BE2C (cell line): ENCODE results near the gene DDX10.
A peak's percentile ranks its signal among the peaks of the same experiment; 100 is the strongest.

Source experiments
- DNase-seq: peaks from one replicate; pipeline ENCODE4 v3.0.0-alpha.2; 2020
- H3K27me3 ChIP-seq: fragments of 250-450 bp; sonication (Bioruptor Pico); 2 replicates; pipeline ENCODE4 v1.5.1; 2020; ENCODE audit warnings: mild to moderate bottlenecking
- H3K36me3 ChIP-seq: fragments of 250-450 bp; sonication (Bioruptor Pico); 2 replicates; pipeline ENCODE4 v1.5.1; 2020; ENCODE audit warnings: mild to moderate bottlenecking
- H3K4me1 ChIP-seq: fragments of 250-450 bp; sonication (Bioruptor Pico); 2 replicates; pipeline ENCODE4 v1.5.1; 2020
- H3K4me3 ChIP-seq: 2 replicates; pipeline ENCODE4 v1.5.1; 2011; ENCODE audit warnings: low read depth, low read length
- H3K9me3 ChIP-seq: fragments of 250-450 bp; sonication (Bioruptor Pico); 2 replicates; pipeline ENCODE4 v1.5.1; 2020
- CTCF ChIP-seq: IDR thresholded peaks from 2 replicates; pipeline ENCODE4 v1.5.1; 2012; ENCODE audit warnings: mild to moderate bottlenecking, low read depth, low read length

The DDX10 gene

GRCh38 chr11:108780119-108780518 is 115.2 kb downstream of the DDX10 start:
- Histone ChIP-seq H3K27me3 (no peaks in the 10 kb centered on the region), H3K9me3 (no peaks in the 10 kb centered on the region), H3K36me3 (no peaks in the 10 kb centered on the region), H3K4me3 (no peak overlapping the region), H3K4me1 (no peaks in the 10 kb centered on the region)
- TF ChIP-seq CTCF: no peak
- DNase-seq: no peak

- Histone ChIP-seq H3K36me3 (no peaks in the 10 kb centered on the region; the same call in 1 of the 2 replicates), H3K4me3 (no peak overlapping the region), H3K27me3 (no peaks in the 10 kb centered on the region), H3K9me3 (no peaks in the 10 kb centered on the region), H3K4me1 (no peaks in the 10 kb centered on the region)
- no peak for TF ChIP-seq CTCF
- no peak for DNase-seq
Observed at GRCh38 chr11:108781946-108782345, 117.1 kb downstream of the DDX10 start.

GRCh38 chr11:108786281-108786990 is 121.6 kb downstream of the DDX10 start:
- no peaks in the 10 kb centered on the region for H3K27me3 ChIP-seq
- H3K4me1 ChIP-seq: no peaks in the 10 kb centered on the region
- no peaks in the 10 kb centered on the region; the same call in 1 of the 2 replicates for H3K36me3 ChIP-seq
- H3K4me3 ChIP-seq: no peak overlapping the region
- no peaks in the 10 kb centered on the region for H3K9me3 ChIP-seq
- no peak for DNase-seq
- no peak for TF ChIP-seq CTCF

- Histone ChIP-seq H3K4me1 (no peaks in the 10 kb centered on the region), H3K36me3 (no peaks in the 10 kb centered on the region; the same call in 1 of the 2 replicates), H3K9me3 (no peaks in the 10 kb centered on the region), H3K27me3 (no peaks in the 10 kb centered on the region), H3K4me3 (no peak overlapping the region)
- DNase-seq: no peak
- TF ChIP-seq CTCF: no peak
Observed at GRCh38 chr11:108787105-108787504, 122.2 kb downstream of the DDX10 start.

- H3K4me3 ChIP-seq: no peak overlapping the region
- peak; percentile 11 for DNase-seq
- H3K36me3 ChIP-seq: no peaks in the 10 kb centered on the region; the same call in 1 of the 2 replicates
- H3K9me3 ChIP-seq: no peaks in the 10 kb centered on the region
- TF ChIP-seq CTCF: peak; percentile 65
- H3K4me1 ChIP-seq: peaks cover 7% of the 10 kb centered on the region
- no peaks in the 10 kb centered on the region for H3K27me3 ChIP-seq
Observed at GRCh38 chr11:108788565-108789199, 123.8 kb downstream of the DDX10 start.
